CD4-positive, alpha-beta T cell treated with Interleukin-4 for 1 hour (primary cell): Measurements from ENCODE around the gene DES.
"Not testable (repeated sequence)": the region's sequence is repeated elsewhere in the genome, so short reads cannot be mapped to it uniquely, and the experiment has no call there.

ENCODE experiments used
- DNase-seq, 2 donors: peaks; one replicate each; pipeline ENCODE4 v3.0.0-alpha.2; 2020 to 2022

Gene DES

GRCh38 chr2:219418155-219419011 is at the start of gene DES:
Gene DES, plus strand, starts transcription at chr2:219418377. Its CDS starts 86 bp downstream, at chr2:219418463.
- no peak for DNase-seq

- DNase-seq, result no peak
These were observed 49.4 kb upstream of the DES start for GRCh38 chr2:219368690-219369191.

- no peak for DNase-seq
These were observed 48.7 kb upstream of the DES start for GRCh38 chr2:219369447-219369861.

- no peak for DNase-seq
These were observed 39.9 kb upstream of the DES start for GRCh38 chr2:219378163-219378851.

- no peak for DNase-seq
These were observed 37.3 kb upstream of the DES start for GRCh38 chr2:219380926-219381325.

GRCh38 chr2:219381448-219381847 is 36.7 kb upstream of the DES start:
- DNase-seq, result no peak

GRCh38 chr2:219384083-219384713 is 34.0 kb upstream of the DES start:
- no peak for DNase-seq

GRCh38 chr2:219384859-219385258 is 33.3 kb upstream of the DES start:
- DNase-seq, result no peak

GRCh38 chr2:219385958-219386520 is 32.1 kb upstream of the DES start:
- DNase-seq, result no peak

GRCh38 chr2:219386532-219387280 is 31.5 kb upstream of the DES start:
- DNase-seq, result peak in 1 of 2 donors; percentile 11

- DNase-seq, result peak in 1 of 2 donors; percentile 95
These were observed 30.7 kb upstream of the DES start, which contains the start of gene DNPEP for GRCh38 chr2:219387306-219388120. Gene DNPEP, minus strand, starts transcription at chr2:219387912. Its CDS starts 118 bp downstream, at chr2:219387794.

- peak; percentile 98 to 99 for DNase-seq
These were observed 29.9 kb upstream of the DES start for GRCh38 chr2:219388121-219388906.

- DNase-seq, result no peak
These were observed 29.3 kb upstream of the DES start for GRCh38 chr2:219388907-219389156.

GRCh38 chr2:219392754-219393153 is 25.4 kb upstream of the DES start:
- DNase-seq, result no peak

- DNase-seq, result not testable (repeated sequence)
These were observed 23.1 kb upstream of the DES start for GRCh38 chr2:219395056-219395455.

- no peak for DNase-seq
These were observed 22.6 kb upstream of the DES start for GRCh38 chr2:219395609-219396008.

GRCh38 chr2:219396863-219397457 is 21.2 kb upstream of the DES start:
- DNase-seq, result peak in 1 of 2 donors; percentile 3

- DNase-seq, result no peak
These were observed 19.3 kb upstream of the DES start for GRCh38 chr2:219398721-219399363.

GRCh38 chr2:219399716-219400478 is 18.3 kb upstream of the DES start:
- no peak for DNase-seq
